ENCODE measurements around the gene FGFBP1. TPM values are rescaled to one million over a fixed set of nuclear protein-coding genes. Genes with fewer than 3 reads are reported as not detected.

Gene FGFBP1
- total RNA-seq: not detected

GRCh38 chr4:15938640-15939039, at the start of gene FGFBP1:
Gene FGFBP1, minus strand, starts transcription at chr4:15938740. Its CDS starts 2,108 bp downstream, at chr4:15936632.
- Histone ChIP-seq H3K27me3 (ENCODE audit: insufficient read depth, low read length) (no peaks in the 10 kb centered on the region), H3K4me1 (ENCODE audit: insufficient read depth, low read length) (no peaks in the 10 kb centered on the region), H3K9me3 (ENCODE audit: low read depth, low read length) (no peaks in the 10 kb centered on the region), H3K4me3 (ENCODE audit: low read length) (no peak within 1 kb of the TSS)

GRCh38 chr4:15988222-15988621, 49.7 kb upstream of the FGFBP1 start:
- no peaks in the 10 kb centered on the region for H3K9me3 ChIP-seq (ENCODE audit: low read depth, low read length)
- H3K4me1 ChIP-seq (ENCODE audit: insufficient read depth, low read length): peaks cover 10% of the 10 kb centered on the region
- H3K4me3 ChIP-seq (ENCODE audit: low read length): no peak overlapping the region
- H3K27me3 ChIP-seq (ENCODE audit: insufficient read depth, low read length): no peaks in the 10 kb centered on the region

GRCh38 chr4:15986907-15987306, 48.4 kb upstream of the FGFBP1 start:
- Histone ChIP-seq H3K4me1 (ENCODE audit: insufficient read depth, low read length) (peaks cover 5% of the 10 kb centered on the region), H3K9me3 (ENCODE audit: low read depth, low read length) (no peaks in the 10 kb centered on the region), H3K27me3 (ENCODE audit: insufficient read depth, low read length) (no peaks in the 10 kb centered on the region), H3K4me3 (ENCODE audit: low read length) (no peak overlapping the region)

GRCh38 chr4:15983610-15984009, 45.1 kb upstream of the FGFBP1 start:
- Histone ChIP-seq H3K4me1 (ENCODE audit: insufficient read depth, low read length) (no peaks in the 10 kb centered on the region), H3K9me3 (ENCODE audit: low read depth, low read length) (no peaks in the 10 kb centered on the region), H3K27me3 (ENCODE audit: insufficient read depth, low read length) (no peaks in the 10 kb centered on the region), H3K4me3 (ENCODE audit: low read length) (no peak overlapping the region)

GRCh38 chr4:15982842-15983524, 44.4 kb upstream of the FGFBP1 start:
- Histone ChIP-seq H3K27me3 (ENCODE audit: insufficient read depth, low read length) (no peaks in the 10 kb centered on the region), H3K4me3 (ENCODE audit: low read length) (no peak overlapping the region), H3K4me1 (ENCODE audit: insufficient read depth, low read length) (no peaks in the 10 kb centered on the region), H3K9me3 (ENCODE audit: low read depth, low read length) (no peaks in the 10 kb centered on the region)

- no peaks in the 10 kb centered on the region for H3K27me3 ChIP-seq (ENCODE audit: insufficient read depth, low read length)
- no peaks in the 10 kb centered on the region for H3K9me3 ChIP-seq (ENCODE audit: low read depth, low read length)
- H3K4me1 ChIP-seq (ENCODE audit: insufficient read depth, low read length): no peaks in the 10 kb centered on the region
- H3K4me3 ChIP-seq (ENCODE audit: low read length): no peak overlapping the region
Observed at GRCh38 chr4:15976456-15977447, 38.2 kb upstream of the FGFBP1 start.

GRCh38 chr4:15971068-15971801, 32.7 kb upstream of the FGFBP1 start:
- no peaks in the 10 kb centered on the region for H3K4me1 ChIP-seq (ENCODE audit: insufficient read depth, low read length)
- H3K4me3 ChIP-seq (ENCODE audit: low read length): no peak overlapping the region
- H3K9me3 ChIP-seq (ENCODE audit: low read depth, low read length): no peaks in the 10 kb centered on the region
- H3K27me3 ChIP-seq (ENCODE audit: insufficient read depth, low read length): no peaks in the 10 kb centered on the region

- Histone ChIP-seq H3K4me3 (ENCODE audit: low read length) (no peak overlapping the region), H3K4me1 (ENCODE audit: insufficient read depth, low read length) (peaks cover 7% of the 10 kb centered on the region), H3K27me3 (ENCODE audit: insufficient read depth, low read length) (no peaks in the 10 kb centered on the region), H3K9me3 (ENCODE audit: low read depth, low read length) (no peaks in the 10 kb centered on the region)
Observed at GRCh38 chr4:15968551-15969300, 30.2 kb upstream of the FGFBP1 start.

GRCh38 chr4:15965325-15965724, 26.8 kb upstream of the FGFBP1 start:
- H3K4me1 ChIP-seq (ENCODE audit: insufficient read depth, low read length): peaks cover 29% of the 10 kb centered on the region
- no peaks in the 10 kb centered on the region for H3K27me3 ChIP-seq (ENCODE audit: insufficient read depth, low read length)
- H3K9me3 ChIP-seq (ENCODE audit: low read depth, low read length): no peaks in the 10 kb centered on the region
- H3K4me3 ChIP-seq (ENCODE audit: low read length): no peak overlapping the region

- no peak overlapping the region for H3K4me3 ChIP-seq (ENCODE audit: low read length)
- H3K27me3 ChIP-seq (ENCODE audit: insufficient read depth, low read length): no peaks in the 10 kb centered on the region
- no peaks in the 10 kb centered on the region for H3K9me3 ChIP-seq (ENCODE audit: low read depth, low read length)
- H3K4me1 ChIP-seq (ENCODE audit: insufficient read depth, low read length): peaks cover 29% of the 10 kb centered on the region
Observed at GRCh38 chr4:15964159-15964558, 25.6 kb upstream of the FGFBP1 start.

- Histone ChIP-seq H3K27me3 (ENCODE audit: insufficient read depth, low read length) (no peaks in the 10 kb centered on the region), H3K9me3 (ENCODE audit: low read depth, low read length) (no peaks in the 10 kb centered on the region), H3K4me3 (ENCODE audit: low read length) (no peak overlapping the region), H3K4me1 (ENCODE audit: insufficient read depth, low read length) (peaks cover 29% of the 10 kb centered on the region)
Observed at GRCh38 chr4:15963576-15963975, 25.0 kb upstream of the FGFBP1 start.

GRCh38 chr4:15963001-15963451, 24.5 kb upstream of the FGFBP1 start, which contains the start of gene FGFBP2:
Gene FGFBP2, minus strand, starts transcription at chr4:15963175. Its CDS starts 46 bp downstream, at chr4:15963129.
- no peaks in the 10 kb centered on the region for H3K9me3 ChIP-seq (ENCODE audit: low read depth, low read length)
- H3K4me1 ChIP-seq (ENCODE audit: insufficient read depth, low read length): peaks cover 29% of the 10 kb centered on the region
- H3K27me3 ChIP-seq (ENCODE audit: insufficient read depth, low read length): no peaks in the 10 kb centered on the region
- H3K4me3 ChIP-seq (ENCODE audit: low read length): peak within 1 kb of the TSS; percentile 25

- Histone ChIP-seq H3K9me3 (ENCODE audit: low read depth, low read length) (no peaks in the 10 kb centered on the region), H3K4me1 (ENCODE audit: insufficient read depth, low read length) (peaks cover 29% of the 10 kb centered on the region), H3K4me3 (ENCODE audit: low read length) (peak overlapping the region; percentile 25), H3K27me3 (ENCODE audit: insufficient read depth, low read length) (no peaks in the 10 kb centered on the region)
Observed at GRCh38 chr4:15961781-15962510, 23.4 kb upstream of the FGFBP1 start.

- no peaks in the 10 kb centered on the region for H3K9me3 ChIP-seq (ENCODE audit: low read depth, low read length)
Observed at GRCh38 chr4:15958562-15958961, 20.0 kb upstream of the FGFBP1 start.

More at GRCh38 chr4:15958562-15958961, 20.0 kb upstream of the FGFBP1 start:
- Histone ChIP-seq H3K4me3 (ENCODE audit: low read length) (no peak overlapping the region), H3K27me3 (ENCODE audit: insufficient read depth, low read length) (no peaks in the 10 kb centered on the region), H3K4me1 (ENCODE audit: insufficient read depth, low read length) (peaks cover 20% of the 10 kb centered on the region)
